Esophagus (tissue), 2 donors: ENCODE data around the gene UBE2R2. TPM values are rescaled to one million over a fixed set of nuclear protein-coding genes. Genes with fewer than 3 reads are reported as not detected.
"Not testable (repeated sequence)": the region's sequence is repeated elsewhere in the genome, so short reads cannot be mapped to it uniquely, and the experiment has no call there.

ENCODE experiments used
- H3K27ac ChIP-seq, 2 donors: one replicate each; pipeline ENCODE4 v1.5.1; 2013; ENCODE audit warnings: low read depth in 2 of 2, mild to moderate bottlenecking in 2 of 2, inconsistent platforms in 1 of 2, low read length in 1 of 2, moderate library complexity in 1 of 2
- H3K27me3 ChIP-seq, 2 donors: one replicate each; pipeline ENCODE4 v1.6.1; 2013; ENCODE audit warnings: low read length in 2 of 2, control low read depth in 1 of 2, mild to moderate bottlenecking in 1 of 2; ENCODE audit not compliant: insufficient read depth in 2 of 2, control insufficient read depth in 1 of 2
- H3K36me3 ChIP-seq, 2 donors: one replicate each; pipeline ENCODE4 v1.6.1; 2013; ENCODE audit warnings: low read length in 1 of 2; ENCODE audit not compliant: control insufficient read depth in 2 of 2, insufficient read depth in 2 of 2
- H3K4me1 ChIP-seq, 2 donors: one replicate each; pipeline ENCODE4 v1.6.1; 2013; ENCODE audit warnings: low read length in 1 of 2; ENCODE audit not compliant: control insufficient read depth in 2 of 2, insufficient read depth in 2 of 2
- H3K4me3 ChIP-seq, 2 donors: one replicate each; pipeline ENCODE4 v1.5.1; 2013; ENCODE audit warnings: low read length in 2 of 2, mild to moderate bottlenecking in 2 of 2, low read depth in 1 of 2, moderate library complexity in 1 of 2
- H3K9me3 ChIP-seq, 2 donors: one replicate each; pipeline ENCODE4 v1.6.1; 2013; ENCODE audit warnings: mild to moderate bottlenecking in 2 of 2, low read depth in 1 of 2, low read length in 1 of 2, moderate library complexity in 1 of 2; ENCODE audit not compliant: control insufficient read depth in 2 of 2, insufficient read depth in 1 of 2
- WGBS, 2 donors: extraction: QIAGEN DNeasy Blood & Tissue Kit; methylation state at CpG; one replicate each; pipeline ENCODE4 v1.1.7; 2013; 5-methylcytosine and 5-hydroxymethylcytosine counted together
- polyA plus RNA-seq, 2 donors: library from polyadenylated mRNA; stranded (reverse); fragments of 200-250 nt; gene quantifications; one replicate each; pipeline ENCODE4 v1.2.3, GENCODE V29; 2013
- donor health status: healthy with polysubstance abuse.
- donor health status: Bipolar disorder and iron deficiency.

The UBE2R2 gene
- polyA plus RNA-seq, 2 donors = 16.5 to 16.6 TPM

DNA sequence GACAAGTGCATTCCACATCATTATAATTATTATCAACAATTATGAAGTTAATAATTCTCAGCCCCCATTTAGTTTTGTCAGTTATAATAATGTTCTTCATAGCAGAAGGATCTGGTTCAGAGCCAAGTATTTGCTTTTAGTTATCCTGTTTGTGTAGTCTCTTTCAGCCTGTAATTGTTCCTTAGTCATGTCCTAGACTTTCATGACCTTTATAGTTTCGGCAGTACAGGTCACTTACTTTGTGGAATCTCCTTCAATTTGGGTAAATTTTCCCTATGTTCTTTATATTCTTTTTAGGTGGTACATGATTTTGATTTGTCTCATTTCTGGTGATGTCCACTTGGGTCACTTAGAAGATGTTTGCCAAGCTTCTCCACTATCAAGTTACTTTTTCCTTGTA lies 34.3 kb downstream of the UBE2R2 start:
- H3K27ac ChIP-seq = no peak overlapping the region
- peaks cover 2 to 3% of the 10 kb centered on the region in 2 donors for H3K4me1 ChIP-seq
- no peaks in the 10 kb centered on the region for H3K27me3 ChIP-seq
- H3K9me3 ChIP-seq = no peaks in the 10 kb centered on the region
- no peaks in the 10 kb centered on the region for H3K36me3 ChIP-seq
- 38 to 60% methylated on average over 1 of the region's 1 CpG for WGBS, 2 donors
- no peak overlapping the region for H3K4me3 ChIP-seq

DNA sequence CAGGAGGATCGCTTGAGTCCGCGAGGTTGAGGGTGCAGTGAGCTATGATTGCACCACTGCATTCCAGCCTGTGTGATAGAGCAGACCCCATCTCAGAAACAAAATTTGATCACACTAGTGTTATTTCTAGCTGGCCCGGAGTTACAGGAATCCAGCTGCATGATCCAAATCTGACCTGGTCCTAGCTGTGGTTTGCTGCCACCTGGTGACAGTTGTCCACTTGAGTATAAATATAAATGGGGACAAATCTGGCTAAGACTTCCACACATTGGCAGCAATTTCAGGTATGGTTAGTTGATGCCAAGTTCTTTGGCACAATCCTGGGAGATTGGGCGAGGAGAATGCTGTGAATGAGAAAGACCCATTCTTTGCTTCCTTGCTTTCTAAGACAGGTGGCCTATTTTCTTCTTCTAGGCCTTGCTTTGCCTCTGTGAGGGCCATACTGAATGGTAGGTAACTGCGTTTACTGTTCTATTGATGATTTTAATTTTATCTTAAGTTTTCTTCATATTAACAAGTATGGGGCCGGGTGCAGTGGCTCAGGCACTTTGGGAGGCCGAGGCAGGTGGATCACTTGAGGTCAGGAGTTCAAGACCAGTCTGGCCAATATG lies 35.4 kb downstream of the UBE2R2 start:
- Histone ChIP-seq H3K27me3 (no peaks in the 10 kb centered on the region), H3K4me3 (no peak overlapping the region), H3K36me3 (no peaks in the 10 kb centered on the region), H3K4me1 (peaks cover 0 to 3% of the 10 kb centered on the region in 2 donors), H3K9me3 (no peaks in the 10 kb centered on the region), H3K27ac (no peak overlapping the region)
- WGBS, 2 donors = 65 to 70% methylated on average over 8 of the region's 8 CpGs

DNA sequence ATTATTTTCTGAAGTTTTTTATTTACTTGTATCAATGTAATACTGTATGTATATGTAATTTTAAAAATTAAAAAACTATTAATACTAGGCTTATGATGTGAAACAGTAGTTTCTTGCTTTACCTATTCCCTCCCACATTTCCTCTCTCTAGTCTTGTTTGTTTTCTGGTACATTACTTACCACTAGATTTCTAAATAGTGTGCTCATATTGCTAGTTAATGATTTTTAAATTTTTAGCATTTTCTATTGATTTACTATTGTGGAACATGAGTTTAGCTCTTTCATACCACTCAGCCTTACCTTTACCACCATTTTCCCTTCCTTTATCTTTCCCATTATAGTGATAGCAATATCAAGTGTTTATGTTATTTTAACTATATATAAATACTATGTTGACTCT lies 39.3 kb downstream of the UBE2R2 start:
- Histone ChIP-seq H3K27me3 (no peaks in the 10 kb centered on the region), H3K27ac (no peak overlapping the region), H3K4me3 (no peak overlapping the region), H3K4me1 (peaks cover 2 to 3% of the 10 kb centered on the region in 2 donors), H3K9me3 (no peaks in the 10 kb centered on the region), H3K36me3 (no peaks in the 10 kb centered on the region)

DNA sequence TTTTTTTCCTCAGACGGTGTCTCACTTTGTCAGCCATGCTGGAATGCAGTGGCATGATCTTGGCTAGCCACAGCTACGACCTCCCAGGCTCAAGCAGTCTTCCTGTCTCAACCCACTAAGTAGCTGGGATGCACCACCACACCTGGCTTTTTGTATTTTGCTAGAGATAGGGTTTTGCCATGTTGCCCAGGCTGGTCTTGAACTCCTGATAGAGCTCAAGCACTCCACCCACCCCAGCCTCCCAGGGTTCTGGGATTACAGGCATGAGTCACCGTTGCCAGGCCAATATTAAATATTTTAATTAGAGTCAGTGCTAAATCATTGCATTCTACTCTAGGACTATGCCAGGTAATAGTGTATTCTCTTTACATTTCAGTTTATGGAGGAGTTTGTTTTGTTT lies 41.5 kb downstream of the UBE2R2 start:
- Histone ChIP-seq H3K27ac (no peak overlapping the region), H3K4me1 (peaks cover 0 to 3% of the 10 kb centered on the region in 2 donors), H3K4me3 (no peak overlapping the region), H3K9me3 (no peaks in the 10 kb centered on the region), H3K27me3 (no peaks in the 10 kb centered on the region), H3K36me3 (no peaks in the 10 kb centered on the region)
- WGBS, 2 donors = 75 to 80% methylated on average over 3 of the region's 3 CpGs

DNA sequence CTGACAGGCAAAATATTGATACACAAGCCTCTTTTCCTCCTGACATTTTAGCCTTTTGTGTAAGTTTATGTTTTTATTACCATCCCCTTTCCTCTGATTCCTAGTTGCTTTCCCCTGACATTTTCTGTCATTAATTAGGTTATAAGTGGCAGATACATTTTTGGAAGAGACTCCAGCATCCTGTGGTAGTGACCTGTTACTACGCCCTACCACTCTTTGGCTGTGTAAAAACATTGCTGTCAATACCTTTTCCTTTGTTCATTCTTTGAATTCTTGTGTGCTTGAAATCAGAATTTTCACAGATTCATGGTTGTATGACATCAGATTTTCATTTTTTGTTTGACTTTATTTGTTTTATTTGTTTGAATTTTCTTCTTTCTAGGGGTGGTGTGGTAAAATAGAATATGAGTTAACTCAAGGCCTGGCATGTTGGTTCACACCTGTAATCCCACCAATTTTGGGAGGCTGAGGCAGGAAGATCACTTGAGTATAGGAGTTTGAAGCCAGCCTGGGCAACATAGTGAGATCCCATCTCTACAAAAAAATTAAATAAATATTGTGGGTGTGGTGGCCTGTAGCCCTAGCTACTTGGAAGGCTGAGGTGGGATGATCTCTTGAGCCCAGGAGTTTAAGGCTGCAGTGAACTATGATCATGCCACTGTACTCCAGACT lies 43.4 kb downstream of the UBE2R2 start:
- H3K4me3 ChIP-seq = no peak overlapping the region
- no peaks in the 10 kb centered on the region for H3K27me3 ChIP-seq
- no peaks in the 10 kb centered on the region for H3K36me3 ChIP-seq
- H3K27ac ChIP-seq = no peak overlapping the region
- H3K9me3 ChIP-seq = no peaks in the 10 kb centered on the region
- WGBS, 2 donors = 80 to 93% methylated on average over 1 of the region's 1 CpG
- peaks cover 0 to 3% of the 10 kb centered on the region in 2 donors for H3K4me1 ChIP-seq

DNA sequence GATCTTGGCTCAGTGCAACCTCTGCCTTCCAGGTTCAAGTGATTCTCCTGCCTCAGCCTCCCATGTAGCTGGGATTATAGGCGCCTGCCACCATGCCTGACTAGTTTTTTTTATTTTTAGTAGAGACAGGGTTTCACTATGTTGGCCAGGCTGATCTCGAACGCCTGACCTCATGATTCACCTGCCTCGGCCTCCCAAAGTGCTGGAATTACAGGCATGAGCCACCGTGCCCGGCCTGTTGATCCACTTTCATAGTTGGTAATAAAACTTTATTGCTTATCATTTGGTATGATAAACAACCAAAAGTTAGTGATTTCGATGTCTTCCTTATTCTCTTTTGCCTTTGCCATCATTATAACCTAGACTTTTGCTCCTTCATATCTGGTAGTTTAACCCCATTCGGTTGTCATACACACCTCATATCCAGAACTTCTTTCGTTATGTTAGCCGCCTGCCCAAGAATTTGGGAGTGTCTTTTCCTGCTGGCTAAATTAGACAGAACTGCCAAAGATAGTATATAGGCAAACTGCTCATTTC lies 45.0 kb downstream of the UBE2R2 start:
- Histone ChIP-seq H3K4me3 (no peak overlapping the region), H3K9me3 (no peaks in the 10 kb centered on the region), H3K27ac (no peak overlapping the region), H3K4me1 (peaks cover 0 to 3% of the 10 kb centered on the region in 2 donors), H3K27me3 (no peaks in the 10 kb centered on the region), H3K36me3 (no peaks in the 10 kb centered on the region)
- 82 to 83% methylated on average over 10 of the region's 10 CpGs for WGBS, 2 donors

DNA sequence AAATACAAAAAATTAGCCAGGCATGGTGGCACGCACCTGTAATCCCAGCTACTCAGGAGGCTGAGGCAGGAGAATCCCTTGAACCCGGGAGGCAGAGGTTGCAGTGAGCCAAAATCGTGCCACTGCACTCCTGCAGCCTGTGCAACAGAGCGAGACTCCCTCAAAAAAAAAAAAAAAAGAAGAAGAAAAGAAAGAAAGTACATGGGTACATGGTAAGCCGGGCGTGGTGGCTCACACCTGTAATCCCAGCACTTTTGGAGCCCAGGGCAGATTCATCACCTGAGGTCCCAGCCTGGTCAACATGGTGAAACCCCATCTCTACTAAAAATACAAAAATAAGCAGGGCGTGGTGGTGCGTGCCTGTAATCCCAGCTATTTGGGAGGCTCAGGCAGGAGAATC lies 46.1 kb downstream of the UBE2R2 start:
- H3K27me3 ChIP-seq = not testable (repeated sequence)

DNA sequence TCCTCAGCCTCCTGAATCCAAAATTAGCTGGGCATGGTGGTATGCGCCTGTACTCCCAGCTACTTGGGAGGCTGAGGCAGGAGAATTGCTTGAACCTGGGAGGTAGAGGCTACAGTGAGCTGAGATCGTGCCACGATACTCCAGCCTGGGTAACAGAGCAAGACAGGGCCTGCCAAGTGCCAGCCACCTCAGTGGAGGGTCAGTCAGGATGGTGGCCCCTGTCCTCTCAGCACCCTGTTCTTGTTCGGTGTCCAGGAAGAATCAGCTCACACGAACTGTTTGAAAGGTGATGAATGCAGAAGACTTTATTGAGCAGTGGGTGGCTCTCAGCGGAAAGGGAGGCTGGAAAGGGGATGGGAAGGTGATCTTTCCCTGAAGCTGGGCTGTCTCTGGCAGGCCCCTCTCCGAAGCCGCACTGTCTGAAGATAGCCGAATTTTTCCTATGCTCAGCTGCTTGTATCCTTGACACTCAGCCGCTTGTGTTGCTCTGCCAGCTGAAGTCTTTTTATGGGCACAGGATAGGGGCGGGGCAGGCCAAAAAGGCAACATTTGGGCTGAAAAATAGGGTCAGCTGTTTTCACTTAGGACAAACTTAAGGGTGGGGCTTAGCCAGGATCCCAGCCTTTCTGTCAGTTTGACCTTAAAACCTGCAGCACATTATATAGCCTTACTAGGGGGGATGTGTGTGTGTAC lies 50.9 kb downstream of the UBE2R2 start:
- 60 to 68% methylated on average over 11 of the region's 11 CpGs for WGBS, 2 donors
- no peaks in the 10 kb centered on the region for H3K36me3 ChIP-seq
- no peaks in the 10 kb centered on the region for H3K9me3 ChIP-seq
- H3K27me3 ChIP-seq = no peaks in the 10 kb centered on the region
- peak overlapping the region in 1 of 2 donors; percentile 52 for H3K27ac ChIP-seq
- peaks cover 0 to 4% of the 10 kb centered on the region in 2 donors for H3K4me1 ChIP-seq
- H3K4me3 ChIP-seq = no peak overlapping the region

More for the DNA sequence above, 46.1 kb downstream of the UBE2R2 start:
- not testable (repeated sequence) for H3K4me3 ChIP-seq, H3K9me3 ChIP-seq, H3K36me3 ChIP-seq, H3K4me1 ChIP-seq, H3K27ac ChIP-seq
- 86 to 94% methylated on average over 8 of the region's 8 CpGs for WGBS, 2 donors

DNA sequence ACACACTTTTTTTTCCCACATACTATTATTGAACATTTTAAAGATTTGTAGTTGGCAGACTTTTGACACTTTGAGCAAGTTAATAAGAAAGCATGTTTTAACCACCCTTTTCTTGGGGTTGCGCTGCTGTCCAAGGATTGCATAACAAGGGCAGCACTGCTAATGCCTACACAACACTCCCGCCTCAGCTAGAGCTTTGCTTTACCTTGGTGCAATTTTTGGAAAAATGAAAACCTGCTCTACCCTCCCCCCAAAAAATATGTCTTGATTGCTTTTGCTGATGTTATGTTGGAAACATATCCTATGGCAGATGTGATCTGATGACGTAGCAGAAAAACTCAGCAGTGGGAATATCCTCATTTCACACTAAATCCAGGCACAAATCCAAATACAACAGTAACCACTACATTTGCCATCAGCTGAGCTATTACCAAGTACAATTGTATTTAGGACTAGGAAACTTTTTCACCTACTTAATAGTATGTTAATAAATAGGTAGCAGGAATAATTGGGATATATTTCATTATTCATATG lies 51.5 kb downstream of the UBE2R2 start:
- peak overlapping the region in 1 of 2 donors; percentile 33 for H3K27ac ChIP-seq
- no peak overlapping the region for H3K4me3 ChIP-seq

More for the DNA sequence above, 51.5 kb downstream of the UBE2R2 start:
- Histone ChIP-seq H3K27me3 (no peaks in the 10 kb centered on the region), H3K4me1 (peaks cover 0 to 4% of the 10 kb centered on the region in 2 donors), H3K9me3 (no peaks in the 10 kb centered on the region), H3K36me3 (no peaks in the 10 kb centered on the region)
- WGBS, 2 donors = 33 to 47% methylated on average over 3 of the region's 3 CpGs
